NCI-H748 treated with DMSO at 0.1 percent for 48 hours (cell line): ENCODE measurements around the gene RNF135.
A peak's percentile ranks its signal among the peaks of the same experiment; 100 is the strongest.
"Not testable (repeated sequence)": the region's sequence is repeated elsewhere in the genome, so short reads cannot be mapped to it uniquely, and the experiment has no call there.

Source experiments
- DNase-seq: peaks from one replicate; lab custom pipeline; 2025; lab: John Stamatoyannopoulos, UW

Gene RNF135, protein sequence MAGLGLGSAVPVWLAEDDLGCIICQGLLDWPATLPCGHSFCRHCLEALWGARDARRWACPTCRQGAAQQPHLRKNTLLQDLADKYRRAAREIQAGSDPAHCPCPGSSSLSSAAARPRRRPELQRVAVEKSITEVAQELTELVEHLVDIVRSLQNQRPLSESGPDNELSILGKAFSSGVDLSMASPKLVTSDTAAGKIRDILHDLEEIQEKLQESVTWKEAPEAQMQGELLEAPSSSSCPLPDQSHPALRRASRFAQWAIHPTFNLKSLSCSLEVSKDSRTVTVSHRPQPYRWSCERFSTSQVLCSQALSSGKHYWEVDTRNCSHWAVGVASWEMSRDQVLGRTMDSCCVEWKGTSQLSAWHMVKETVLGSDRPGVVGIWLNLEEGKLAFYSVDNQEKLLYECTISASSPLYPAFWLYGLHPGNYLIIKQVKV

DNA sequence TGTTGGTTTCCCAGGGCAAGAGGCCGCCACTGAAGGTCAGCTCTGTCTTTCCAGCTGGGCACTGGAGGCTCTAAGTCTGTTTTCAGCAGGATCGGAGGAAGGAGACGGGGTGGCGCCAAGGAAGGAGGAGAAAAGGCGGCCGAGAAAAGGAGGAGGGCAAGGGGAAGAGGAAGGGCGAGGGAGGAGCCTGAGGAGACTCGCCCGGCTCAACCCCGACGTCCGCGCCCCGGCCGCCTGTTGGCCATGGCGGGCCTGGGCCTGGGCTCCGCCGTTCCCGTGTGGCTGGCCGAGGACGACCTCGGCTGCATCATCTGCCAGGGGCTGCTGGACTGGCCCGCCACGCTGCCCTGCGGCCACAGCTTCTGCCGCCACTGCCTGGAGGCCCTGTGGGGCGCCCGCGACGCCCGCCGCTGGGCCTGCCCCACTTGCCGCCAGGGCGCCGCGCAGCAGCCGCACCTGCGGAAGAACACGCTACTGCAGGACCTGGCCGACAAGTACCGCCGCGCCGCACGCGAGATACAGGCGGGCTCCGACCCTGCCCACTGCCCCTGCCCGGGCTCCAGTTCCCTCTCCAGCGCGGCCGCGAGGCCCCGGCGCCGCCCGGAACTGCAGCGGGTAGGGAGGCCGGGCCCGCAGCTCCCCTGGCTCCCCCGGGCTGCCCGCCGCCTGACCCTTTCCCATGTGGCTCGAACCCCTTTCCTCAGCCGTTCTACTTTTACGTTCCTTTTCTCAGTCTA lies at the start of gene RNF135:
TSS of gene RNF135 (plus strand) at position 209 of the 737 bp plus-strand sequence. CDS start at position 244, 35 bp downstream.
- DNase-seq = peak; percentile 45

DNA sequence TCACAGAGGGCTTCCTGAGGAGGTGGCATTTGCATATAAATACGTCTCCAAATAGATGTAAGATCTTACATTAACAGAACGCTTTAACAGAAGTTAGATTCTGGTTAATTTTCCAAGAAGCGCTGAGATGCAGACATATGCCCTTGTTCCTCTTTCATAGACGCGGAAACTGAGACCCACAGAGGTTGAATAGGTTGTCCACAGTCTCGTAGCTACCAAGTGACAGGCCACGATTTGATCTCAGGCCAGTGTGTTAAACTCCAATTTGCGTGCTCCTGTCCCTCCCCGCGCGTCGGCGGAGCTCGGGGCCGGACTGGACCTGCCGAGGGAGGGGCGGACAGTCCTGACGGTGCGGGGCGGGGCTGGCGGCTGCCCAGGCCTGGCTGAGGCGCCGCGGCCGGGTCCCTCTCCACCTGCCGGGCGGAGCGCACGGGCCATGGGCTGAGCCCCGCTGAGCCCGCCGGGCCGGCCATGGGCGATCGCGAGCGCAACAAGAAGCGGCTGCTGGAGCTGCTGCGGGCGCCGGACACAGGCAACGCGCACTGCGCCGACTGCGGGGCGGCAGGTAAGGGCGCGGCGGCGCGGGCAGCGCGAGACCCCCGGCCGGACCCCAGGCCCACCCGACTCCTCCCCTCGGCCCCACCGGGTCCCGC lies 49.2 kb upstream of the RNF135 start, which contains the start of gene ADAP2:
TSS of gene ADAP2 (plus strand) at position 402 of the 653 bp plus-strand sequence. CDS start at position 472, 70 bp downstream.
- DNase-seq = no peak

DNA sequence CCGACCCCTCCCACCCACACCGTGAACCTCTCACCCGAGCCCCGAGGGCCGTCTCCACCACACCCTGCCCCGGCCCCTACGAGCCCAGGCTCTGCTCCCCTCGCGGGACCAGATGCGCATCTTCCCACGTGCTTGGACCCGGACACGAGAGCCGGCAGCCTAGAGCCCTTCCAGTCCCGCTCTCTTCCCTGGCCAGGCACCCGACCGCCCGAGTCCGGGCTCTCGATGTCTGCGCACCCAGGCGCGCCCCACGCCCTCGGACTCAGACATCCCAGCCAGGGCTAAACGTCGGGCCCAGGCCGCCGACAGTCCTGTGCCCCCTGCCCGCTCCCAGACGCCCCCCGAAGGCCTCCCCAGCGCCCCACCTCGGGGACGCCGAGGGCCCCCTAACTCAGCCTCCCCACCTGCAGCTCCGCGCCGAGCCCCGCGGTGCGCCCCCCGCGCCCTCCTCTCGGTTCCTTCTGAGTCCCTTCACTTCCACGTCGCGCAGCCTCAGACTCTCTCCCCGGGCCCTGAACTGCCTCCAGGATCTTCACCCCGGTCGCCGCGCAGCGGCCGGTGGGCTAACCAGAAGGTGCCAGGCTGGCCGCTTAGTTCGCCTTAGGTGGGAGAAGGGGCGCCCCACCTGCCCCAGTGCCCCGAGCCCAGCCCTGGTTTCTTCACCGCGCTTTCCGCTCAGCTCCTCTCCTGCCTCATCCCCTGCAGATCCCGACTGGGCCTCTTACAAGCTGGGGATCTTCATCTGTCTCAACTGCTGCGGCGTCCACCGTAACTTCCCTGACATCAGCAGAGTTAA lies 48.4 kb upstream of the RNF135 start:
- no peak for DNase-seq

DNA sequence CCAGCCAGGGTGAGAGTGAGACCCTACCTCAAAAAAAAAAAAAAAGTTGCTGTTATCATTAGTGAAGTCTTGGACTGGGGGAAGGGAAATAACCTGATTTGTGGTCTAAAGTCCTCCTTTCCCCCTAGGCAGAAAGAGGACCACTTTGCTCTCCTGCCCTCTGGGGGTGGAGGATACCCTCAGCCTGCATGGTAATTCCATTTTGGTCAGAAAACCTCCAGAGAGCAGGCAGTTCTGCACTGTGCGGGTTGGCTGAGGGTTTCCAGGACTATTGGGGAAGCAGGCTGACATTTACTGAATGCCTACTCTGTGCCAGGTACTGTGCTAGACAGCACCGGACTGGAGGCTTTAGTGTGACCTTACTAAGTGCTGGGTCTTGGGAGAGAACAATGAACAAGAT lies 46.5 kb upstream of the RNF135 start:
- no peak for DNase-seq

DNA sequence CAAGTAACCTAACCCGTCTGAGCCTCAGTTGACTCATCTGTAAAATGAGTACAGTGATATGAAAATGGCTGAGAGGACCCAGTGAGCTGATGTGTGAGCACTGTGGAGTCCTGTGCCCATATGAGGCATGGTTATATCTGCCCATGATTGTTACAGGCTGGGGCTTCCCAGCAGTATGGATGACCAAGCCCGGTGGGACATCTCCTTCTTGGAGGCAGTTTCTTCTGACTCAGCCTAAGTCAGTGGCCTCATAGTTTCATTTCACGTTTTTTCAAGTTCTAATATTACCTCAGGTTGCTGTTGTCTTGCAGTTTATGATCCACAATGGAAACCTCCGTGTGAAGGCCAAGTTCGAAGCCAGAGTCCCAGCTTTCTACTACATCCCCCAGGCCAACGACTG lies 44.3 kb upstream of the RNF135 start:
- no peak for DNase-seq

DNA sequence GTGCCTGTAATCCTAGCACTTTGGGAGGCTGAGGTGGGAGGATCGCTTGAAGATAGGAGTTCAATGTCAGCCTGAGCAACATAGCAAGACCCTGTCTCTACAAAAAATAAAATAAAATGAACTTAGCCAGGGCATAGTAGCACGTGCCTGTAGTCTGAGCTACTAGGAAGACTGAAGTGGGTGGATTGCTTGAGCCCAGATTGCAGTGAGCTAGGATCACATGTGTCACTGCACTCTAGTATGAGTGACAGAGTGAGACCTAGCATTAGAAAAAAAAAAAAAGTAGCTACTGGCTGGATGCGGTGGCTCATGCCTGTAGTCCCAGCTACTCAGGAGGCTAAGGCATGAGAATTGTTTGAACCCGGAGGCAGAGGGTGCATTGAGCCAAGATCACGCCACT lies 43.1 kb upstream of the RNF135 start:
- no peak for DNase-seq

DNA sequence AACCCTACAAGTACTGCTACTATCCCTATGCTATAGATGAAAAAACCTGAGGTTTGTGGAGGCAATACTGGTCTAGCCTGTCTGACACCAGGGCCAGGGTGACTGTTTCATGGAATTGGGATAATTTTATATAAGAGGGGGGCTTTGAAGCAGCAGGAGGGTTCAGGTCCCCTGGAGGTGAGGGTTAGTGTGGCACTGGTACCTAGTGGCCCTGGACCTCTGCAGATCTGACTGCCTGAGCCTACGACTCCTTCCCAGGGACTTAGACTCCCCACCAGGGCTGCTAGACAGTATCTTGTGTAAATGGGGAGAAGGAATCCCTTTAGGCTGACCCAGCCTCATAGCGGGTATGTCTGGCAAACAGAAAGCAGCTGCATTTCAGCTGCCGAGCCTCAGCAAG lies 42.3 kb upstream of the RNF135 start:
- no peak for DNase-seq

DNA sequence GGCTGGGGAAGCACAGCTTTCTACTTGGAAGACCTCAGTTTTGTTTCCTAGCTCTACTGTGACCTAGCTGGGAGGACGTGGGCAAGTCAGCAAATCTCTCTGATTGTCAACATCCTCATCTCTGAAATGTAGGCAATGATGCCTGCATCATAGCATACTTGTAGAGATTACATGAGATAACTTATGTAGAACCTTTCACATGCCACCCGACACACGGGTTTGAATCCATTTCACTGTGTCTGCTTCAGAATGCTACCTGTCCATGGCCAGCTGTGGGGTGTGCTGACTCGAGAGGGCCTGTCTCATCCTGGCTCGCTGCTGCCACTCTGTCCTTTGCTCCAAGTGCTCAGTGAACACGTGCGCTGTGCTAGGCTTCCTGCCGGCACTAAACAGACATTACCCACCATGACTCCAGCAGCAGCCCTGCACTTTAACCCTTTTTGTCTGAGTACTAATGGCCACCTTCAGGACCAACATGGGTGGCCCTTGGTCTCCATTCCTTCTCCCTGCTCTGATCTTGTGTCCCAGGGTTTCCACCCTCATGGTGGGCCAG lies 41.7 kb upstream of the RNF135 start:
- no peak for DNase-seq

DNA sequence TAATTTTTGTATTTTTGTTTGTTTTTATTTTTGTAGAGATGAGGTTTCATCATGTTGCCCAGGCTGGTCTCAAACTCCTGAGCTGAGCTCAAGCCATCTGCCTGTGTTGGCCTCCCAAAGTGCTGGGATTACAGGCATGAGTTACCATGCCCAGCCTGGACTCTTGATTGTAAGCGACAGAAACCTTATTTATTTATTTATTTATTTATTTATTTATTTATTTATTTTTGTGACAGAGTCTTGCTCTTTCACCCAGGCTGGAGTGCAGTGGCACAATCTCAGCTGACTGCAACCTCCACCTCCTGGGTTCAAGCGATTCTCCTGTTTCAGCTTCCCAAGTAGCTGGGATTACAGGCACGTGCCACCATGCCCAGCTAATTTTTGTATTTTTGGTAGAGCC lies 41.0 kb upstream of the RNF135 start:
- not testable (repeated sequence) for DNase-seq

DNA sequence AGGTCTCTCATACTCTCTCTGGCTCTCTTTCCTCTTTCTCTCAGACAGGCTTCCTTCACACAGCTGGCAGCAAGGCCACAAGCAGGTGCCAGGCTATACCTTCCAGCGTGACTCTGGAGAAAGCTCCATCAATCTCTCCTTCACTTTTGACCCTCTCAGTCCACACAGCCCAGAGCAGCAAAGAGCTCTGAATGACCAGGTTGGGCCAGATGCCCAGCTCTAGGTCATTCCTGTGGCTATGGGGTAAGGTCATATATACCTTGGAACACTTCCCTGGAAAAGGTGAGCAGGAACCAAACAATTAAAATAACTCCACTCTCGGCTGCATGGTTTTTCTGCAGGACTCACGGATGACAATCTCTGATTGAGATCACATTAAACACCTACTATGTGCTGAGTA lies 40.3 kb upstream of the RNF135 start:
- no peak for DNase-seq

DNA sequence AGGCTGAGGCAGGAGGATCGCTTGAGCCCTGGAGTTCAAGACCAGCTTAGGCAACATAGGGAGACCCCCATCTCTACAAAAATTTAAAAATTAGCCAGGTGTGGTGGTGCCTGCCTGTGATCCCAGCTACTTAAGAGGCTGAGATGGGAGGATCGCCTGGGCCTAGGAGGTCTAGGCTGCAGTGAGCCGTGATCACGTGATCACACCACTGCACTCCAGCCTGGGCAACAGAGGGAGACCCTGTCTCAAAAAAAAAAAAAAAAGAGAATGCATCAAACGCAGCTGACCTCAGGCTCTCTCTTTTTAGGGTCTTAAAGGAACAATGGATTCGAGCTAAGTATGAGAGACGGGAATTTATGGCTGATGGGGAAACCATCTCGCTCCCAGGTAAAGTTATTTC lies 39.3 kb upstream of the RNF135 start:
- DNase-seq = not testable (repeated sequence)

DNA sequence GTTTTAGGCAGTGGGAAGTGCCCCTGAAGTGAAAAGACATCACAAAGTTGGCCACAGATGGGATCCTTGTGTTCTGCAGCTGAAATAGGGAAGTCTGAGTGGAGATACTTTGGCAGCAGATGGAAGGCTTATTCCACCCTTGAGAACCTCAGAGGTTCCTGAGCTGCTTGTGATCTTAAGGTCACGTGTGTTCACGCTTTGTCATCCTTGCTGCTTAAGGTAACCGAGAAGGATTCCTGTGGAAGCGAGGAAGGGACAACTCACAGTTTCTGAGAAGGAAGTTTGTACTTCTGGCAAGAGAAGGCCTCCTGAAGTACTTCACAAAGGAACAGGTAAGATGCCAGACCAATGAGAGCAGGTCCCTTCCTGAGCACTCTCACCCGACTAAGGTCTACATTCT lies 36.9 kb upstream of the RNF135 start:
- DNase-seq = no peak

DNA sequence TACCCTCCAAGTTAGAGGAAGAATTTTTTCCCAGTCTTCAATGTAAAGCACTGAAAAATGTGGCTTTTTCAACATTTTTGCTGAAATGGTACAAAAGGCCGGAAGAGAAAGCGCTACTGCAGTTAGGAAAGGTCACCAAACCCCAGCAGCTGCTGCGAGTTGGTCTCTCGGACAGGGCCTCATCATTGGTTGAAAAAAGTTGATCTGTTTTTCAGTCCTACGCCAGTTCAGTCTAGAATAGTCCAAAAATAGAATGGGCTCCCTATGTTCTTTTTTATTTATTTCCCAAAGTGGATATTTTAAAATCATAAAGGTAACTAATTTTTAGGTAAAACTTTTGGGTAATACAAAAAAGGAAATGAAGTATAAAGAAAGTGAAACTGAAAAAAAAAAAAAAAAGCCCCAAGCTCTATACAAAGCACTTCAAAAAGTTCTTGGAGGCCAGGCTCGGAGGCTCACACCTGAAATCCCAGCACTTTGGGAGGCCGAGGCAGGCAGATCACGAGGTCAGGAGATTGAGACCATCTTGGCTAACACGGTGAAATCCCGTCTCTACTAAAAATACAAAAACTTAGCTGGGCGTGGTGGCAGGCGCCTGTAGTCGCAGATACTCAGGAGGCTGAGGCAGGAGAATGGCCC lies 31.7 kb upstream of the RNF135 start:
- DNase-seq = no peak

DNA sequence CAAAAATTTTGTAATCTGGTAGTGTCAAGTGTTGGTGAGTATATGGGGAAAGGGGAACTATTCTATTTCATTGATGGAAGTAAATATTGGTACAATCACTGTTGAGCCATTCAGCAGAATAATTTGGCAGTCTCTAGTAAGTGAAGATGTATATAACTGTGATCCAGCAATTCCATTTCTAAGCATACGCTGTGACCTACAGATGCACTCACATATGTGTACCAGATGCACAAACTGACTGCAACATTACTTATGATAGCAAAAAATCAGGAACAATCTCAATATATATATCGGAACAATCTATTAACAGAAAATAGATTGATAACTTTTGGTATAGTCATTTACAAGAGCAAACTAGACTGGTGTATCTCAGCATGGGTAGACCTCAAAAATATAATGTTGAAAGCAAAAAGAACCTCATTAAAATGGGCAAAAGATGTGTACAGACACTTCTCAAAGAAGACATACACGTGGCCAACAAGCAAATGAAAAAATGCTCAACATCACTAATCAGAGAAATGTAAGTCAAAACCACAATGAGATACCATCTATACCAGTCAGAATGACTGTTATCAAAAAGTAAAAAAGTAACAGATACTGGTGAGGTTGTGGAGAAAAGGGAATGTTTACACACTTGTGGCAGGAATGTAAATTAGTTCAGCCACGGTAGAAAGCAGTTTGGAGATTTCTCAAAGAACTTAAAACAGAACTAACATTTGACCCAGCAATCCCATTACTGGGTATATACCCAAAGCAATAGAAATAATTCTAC lies 28.3 kb upstream of the RNF135 start:
- DNase-seq = no peak

DNA sequence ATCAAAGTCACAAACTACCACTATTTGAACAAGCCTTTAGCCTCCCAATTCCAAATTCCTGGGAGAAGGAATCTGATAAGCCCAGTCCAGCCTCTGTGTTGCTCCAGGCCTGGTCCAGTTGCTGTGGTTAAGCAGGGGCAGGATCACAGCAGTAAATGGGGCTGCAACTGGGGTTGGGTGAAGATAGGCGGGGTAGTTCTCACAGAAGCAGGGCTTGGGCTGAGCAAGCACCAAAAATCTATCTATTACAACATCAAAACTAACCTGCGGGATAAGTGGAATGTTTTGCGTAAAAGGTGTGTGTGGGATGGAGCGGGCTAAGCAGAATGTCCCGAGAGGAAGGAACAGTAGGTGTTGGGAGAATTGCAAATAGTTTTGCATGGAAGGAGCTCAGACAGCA lies 23.0 kb upstream of the RNF135 start:
- no peak for DNase-seq

DNA sequence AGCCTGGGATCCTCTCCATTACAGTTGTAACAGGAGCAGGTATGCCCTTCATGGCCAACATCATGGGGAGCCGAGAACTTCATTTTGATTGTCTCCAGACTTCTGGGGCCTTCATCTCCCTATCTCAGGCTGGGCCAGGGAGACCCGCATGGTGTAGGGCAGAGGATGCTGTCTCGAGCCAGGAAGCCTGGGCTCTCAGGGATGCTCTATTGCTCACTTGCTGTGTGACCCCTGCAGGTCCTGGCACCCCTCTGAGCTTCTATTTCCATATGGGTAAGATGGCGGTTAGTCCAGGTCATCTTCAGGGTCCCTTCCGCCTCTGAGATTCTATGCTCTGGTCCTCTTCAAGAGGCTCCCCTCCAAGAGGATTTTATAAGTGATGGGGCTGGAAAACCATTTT lies 20.6 kb upstream of the RNF135 start:
- DNase-seq = no peak

DNA sequence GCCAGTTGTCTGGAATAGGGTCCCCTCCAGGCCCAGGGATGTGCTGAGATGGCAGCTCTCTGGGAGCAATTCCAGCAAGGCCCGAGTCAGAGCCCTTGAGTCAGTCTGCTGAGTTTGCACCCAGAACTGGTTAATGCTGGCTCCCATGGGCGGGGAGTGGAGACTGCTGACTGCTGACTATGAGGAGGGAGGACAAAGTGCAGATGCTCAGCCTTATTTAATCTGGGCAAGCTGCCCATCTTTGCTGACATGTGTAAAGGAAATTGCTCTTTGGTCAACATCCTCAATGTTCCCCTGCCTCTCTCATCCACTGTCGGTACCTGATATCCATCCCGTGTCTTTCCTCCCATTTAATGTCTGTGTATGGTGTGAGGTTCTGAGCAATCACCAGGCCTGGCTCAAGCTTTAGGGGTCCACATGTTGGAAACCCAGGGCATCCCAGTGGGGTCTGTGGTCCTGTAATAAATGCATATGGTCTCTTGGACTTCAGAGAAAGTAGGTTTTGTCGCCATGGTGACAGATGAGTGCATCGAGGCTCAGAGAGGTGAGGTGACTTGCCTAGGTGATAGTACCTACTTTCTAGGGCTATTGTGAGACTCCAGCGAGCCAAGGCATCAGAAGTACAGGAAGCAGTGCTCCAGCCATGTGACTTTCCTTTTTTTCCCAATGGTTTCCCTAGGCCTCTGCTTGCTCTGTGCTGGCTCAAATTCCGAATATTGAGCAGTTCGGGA lies 20.0 kb upstream of the RNF135 start:
- DNase-seq = peak; percentile 87

DNA sequence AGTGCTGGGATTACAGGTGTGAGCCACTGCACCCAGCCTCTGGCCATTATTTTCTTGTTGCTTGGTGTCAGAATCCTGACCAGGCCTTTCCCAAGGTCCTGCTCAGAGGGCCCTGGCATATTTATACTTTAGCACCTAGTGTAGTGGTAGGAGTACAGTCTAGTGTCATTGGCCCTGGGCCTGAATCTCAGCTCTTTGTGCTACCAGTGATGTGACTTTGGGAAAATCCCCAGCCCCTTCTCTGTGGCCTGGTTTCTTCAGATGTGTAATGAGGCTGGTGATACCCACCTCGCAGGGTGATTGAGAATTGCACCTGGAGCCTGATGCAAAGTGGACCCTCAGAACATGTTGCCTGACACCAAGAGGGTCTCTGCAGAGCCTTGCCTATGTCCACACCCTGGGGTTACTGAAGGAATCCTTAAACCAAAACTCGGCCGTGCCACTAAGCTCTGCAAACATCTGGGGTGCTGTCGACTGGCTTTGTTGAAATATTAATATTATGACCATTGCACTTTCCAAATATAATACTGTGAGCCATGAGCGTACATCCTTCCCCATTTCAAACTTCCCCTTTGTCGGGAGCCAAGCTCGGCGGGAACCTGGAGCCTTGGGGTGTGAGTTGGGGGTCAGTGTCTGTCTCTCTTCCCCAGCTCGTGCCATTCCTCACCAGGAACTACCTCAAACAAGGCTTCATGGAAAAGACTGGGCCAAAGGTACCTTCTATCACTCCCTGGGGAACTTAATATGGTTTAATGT lies 18.0 kb upstream of the RNF135 start:
- no peak for DNase-seq
